HG03139 (cell line): ENCODE data around the gene PEX13.
"Not testable (repeated sequence)": the region's sequence is repeated elsewhere in the genome, so short reads cannot be mapped to it uniquely, and the experiment has no call there.

Experiments used
- ATAC-seq: cut with Tn5 transposase; IDR thresholded peaks from one replicate; pipeline ENCODE4 v1.9.1; 2021; ENCODE audit not compliant: unreplicated experiment

The PEX13 gene

GRCh38 chr2:61017556-61018317 is at the start of gene PEX13, which contains the start of gene PUS10:
TSS of gene PEX13 (plus strand) at chr2:61017720. CDS start at chr2:61017760, 40 bp downstream.
TSS of gene PUS10 (minus strand) at chr2:61018255. CDS start at chr2:61011890, 6,365 bp downstream.
- ATAC-seq = peak; percentile 75

GRCh38 chr2:60972889-60973656 is 44.4 kb upstream of the PEX13 start:
- ATAC-seq = no peak

GRCh38 chr2:60973705-60974104 is 43.8 kb upstream of the PEX13 start:
- ATAC-seq = no peak

- ATAC-seq = no peak
Measured at GRCh38 chr2:60974652-60975051, 42.9 kb upstream of the PEX13 start.

GRCh38 chr2:60976256-60976850 is 41.2 kb upstream of the PEX13 start:
- no peak for ATAC-seq

- ATAC-seq = no peak
Measured at GRCh38 chr2:60976875-60977561, 40.5 kb upstream of the PEX13 start.

GRCh38 chr2:60977562-60977895 is 40.0 kb upstream of the PEX13 start:
- no peak for ATAC-seq

GRCh38 chr2:60979231-60979630 is 38.3 kb upstream of the PEX13 start:
- ATAC-seq = no peak

GRCh38 chr2:60980071-60980815 is 37.3 kb upstream of the PEX13 start:
- ATAC-seq = no peak

- not testable (repeated sequence) for ATAC-seq
Measured at GRCh38 chr2:60982066-60982465, 35.5 kb upstream of the PEX13 start.

- no peak for ATAC-seq
Measured at GRCh38 chr2:60984720-60985119, 32.8 kb upstream of the PEX13 start.

- ATAC-seq = no peak
Measured at GRCh38 chr2:60987041-60987440, 30.5 kb upstream of the PEX13 start.

GRCh38 chr2:60987656-60988055 is 29.9 kb upstream of the PEX13 start:
- not testable (repeated sequence) for ATAC-seq

- ATAC-seq = no peak
Measured at GRCh38 chr2:60989259-60989658, 28.3 kb upstream of the PEX13 start.

- no peak for ATAC-seq
Measured at GRCh38 chr2:60991644-60992043, 25.9 kb upstream of the PEX13 start.

- peak; percentile 96 for ATAC-seq
Measured at GRCh38 chr2:60992985-60993392, 24.5 kb upstream of the PEX13 start.

- no peak for ATAC-seq
Measured at GRCh38 chr2:60994131-60994530, 23.4 kb upstream of the PEX13 start.

- no peak for ATAC-seq
Measured at GRCh38 chr2:60998628-60999545, 18.6 kb upstream of the PEX13 start.

GRCh38 chr2:61005736-61006135 is 11.8 kb upstream of the PEX13 start:
- ATAC-seq = no peak
